Measurements from ENCODE around the gene FAT4.
A peak's percentile ranks its signal among the peaks of the same experiment; 100 is the strongest.

FAT4 gene

DNA sequence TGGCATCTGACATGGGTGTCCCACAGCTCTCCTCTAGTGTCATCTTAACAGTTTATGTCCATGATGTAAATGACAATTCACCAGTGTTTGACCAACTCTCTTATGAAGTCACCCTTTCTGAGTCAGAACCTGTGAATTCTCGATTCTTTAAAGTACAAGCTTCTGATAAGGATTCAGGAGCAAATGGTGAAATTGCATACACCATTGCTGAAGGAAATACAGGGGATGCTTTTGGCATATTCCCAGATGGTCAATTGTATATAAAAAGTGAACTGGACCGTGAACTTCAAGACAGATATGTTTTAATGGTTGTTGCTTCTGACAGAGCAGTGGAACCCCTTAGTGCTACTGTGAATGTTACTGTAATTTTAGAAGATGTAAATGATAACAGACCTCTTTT is 4.6 kb downstream of the FAT4 start:
- DNase-seq (ENCODE audit: extremely low spot score), result no peak
- CTCF ChIA-PET, result interaction anchor here (1.0 kb wide), 1 partner anchor 12 kb away, joined by 3 read pairs; no protein-coding TSS in a partner anchor
- POLR2A ChIA-PET, result no interaction called here
- TF ChIP-seq ARNT (IDR thresholded peaks at IDR 0.05), result no peak
- TF ChIP-seq L3MBTL2 (conservative IDR thresholded peaks at IDR 0.05), result no peak
- TF ChIP-seq TARDBP (IDR thresholded peaks at IDR 0.05), result no peak
- TF ChIP-seq SP1 (IDR thresholded peaks at IDR 0.05), result no peak
- no peak for TF ChIP-seq ELF4 (IDR thresholded peaks at IDR 0.05)
- TF ChIP-seq, protein P1, sequence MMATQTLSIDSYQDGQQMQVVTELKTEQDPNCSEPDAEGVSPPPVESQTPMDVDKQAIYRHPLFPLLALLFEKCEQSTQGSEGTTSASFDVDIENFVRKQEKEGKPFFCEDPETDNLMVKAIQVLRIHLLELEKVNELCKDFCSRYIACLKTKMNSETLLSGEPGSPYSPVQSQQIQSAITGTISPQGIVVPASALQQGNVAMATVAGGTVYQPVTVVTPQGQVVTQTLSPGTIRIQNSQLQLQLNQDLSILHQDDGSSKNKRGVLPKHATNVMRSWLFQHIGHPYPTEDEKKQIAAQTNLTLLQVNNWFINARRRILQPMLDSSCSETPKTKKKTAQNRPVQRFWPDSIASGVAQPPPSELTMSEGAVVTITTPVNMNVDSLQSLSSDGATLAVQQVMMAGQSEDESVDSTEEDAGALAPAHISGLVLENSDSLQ (IDR thresholded peaks at IDR 0.05), result no peak
- no peak for TF ChIP-seq SUZ12 (IDR thresholded peaks at IDR 0.05)
- TF ChIP-seq FOXM1 (IDR thresholded peaks at IDR 0.05; ENCODE audit: borderline replicate concordance), result no peak
- TF ChIP-seq HDGF (IDR thresholded peaks at IDR 0.05; ENCODE audit: borderline replicate concordance), result no peak
- TF ChIP-seq CTBP1 (IDR thresholded peaks at IDR 0.05; ENCODE audit: borderline replicate concordance), result no peak
- TF ChIP-seq ZNF384 (IDR thresholded peaks at IDR 0.05), result no peak
- TF ChIP-seq FOXK2 (IDR thresholded peaks at IDR 0.05), result no peak
- no peak for TF ChIP-seq NFRKB (IDR thresholded peaks at IDR 0.05)
- TF ChIP-seq LEF1 (IDR thresholded peaks at IDR 0.05; ENCODE audit: borderline replicate concordance), result no peak
- no peak for TF ChIP-seq BHLHE40 (IDR thresholded peaks at IDR 0.05; ENCODE audit: borderline replicate concordance)
- TF ChIP-seq FOXA1 (IDR thresholded peaks at IDR 0.05), result no peak

DNA sequence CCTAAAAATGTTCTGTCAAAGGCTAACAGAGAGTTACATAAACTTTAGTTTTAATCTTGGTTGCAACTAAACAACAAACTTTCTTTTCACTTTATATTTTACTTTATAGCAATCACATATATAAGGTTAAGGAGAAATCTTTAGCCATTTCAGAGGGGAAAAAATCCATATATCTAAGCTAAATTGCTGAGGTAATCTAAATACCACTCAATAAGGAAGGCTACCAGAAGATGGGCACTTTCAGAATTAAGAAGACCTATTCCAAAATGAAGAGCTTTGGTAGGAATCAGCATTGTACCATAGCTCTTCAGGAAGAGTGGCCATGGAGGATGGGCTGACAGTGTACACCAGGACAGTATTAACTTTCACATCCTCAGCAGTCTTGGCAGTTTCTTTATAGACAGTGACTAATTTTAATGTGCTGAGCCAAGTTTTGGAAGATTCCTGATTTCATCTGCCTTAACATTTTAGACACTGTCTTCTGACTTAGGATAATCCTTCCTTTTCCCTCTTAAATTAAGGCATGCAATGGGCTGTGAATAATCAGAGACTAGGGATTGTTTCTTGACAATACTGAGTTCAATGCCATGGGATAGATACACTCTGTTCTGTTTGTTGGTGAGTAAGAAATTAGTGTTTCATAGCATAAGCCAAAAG is 7.1 kb downstream of the FAT4 start:
- CTCF ChIA-PET, result no interaction called here
- TF ChIP-seq TARDBP (IDR thresholded peaks at IDR 0.05) (no peak), SP1 (IDR thresholded peaks at IDR 0.05) (no peak), BHLHE40 (IDR thresholded peaks at IDR 0.05; ENCODE audit: borderline replicate concordance) (no peak), ARNT (IDR thresholded peaks at IDR 0.05) (no peak), LEF1 (IDR thresholded peaks at IDR 0.05; ENCODE audit: borderline replicate concordance) (no peak), SUZ12 (IDR thresholded peaks at IDR 0.05) (no peak), CTBP1 (IDR thresholded peaks at IDR 0.05; ENCODE audit: borderline replicate concordance) (no peak), HDGF (IDR thresholded peaks at IDR 0.05; ENCODE audit: borderline replicate concordance) (no peak), FOXK2 (IDR thresholded peaks at IDR 0.05) (no peak), FOXA1 (IDR thresholded peaks at IDR 0.05) (no peak)
- TF ChIP-seq, protein P1 (IDR thresholded peaks at IDR 0.05), result no peak
- POLR2A ChIA-PET, result no interaction called here
- no peak for DNase-seq (ENCODE audit: extremely low spot score)

DNA sequence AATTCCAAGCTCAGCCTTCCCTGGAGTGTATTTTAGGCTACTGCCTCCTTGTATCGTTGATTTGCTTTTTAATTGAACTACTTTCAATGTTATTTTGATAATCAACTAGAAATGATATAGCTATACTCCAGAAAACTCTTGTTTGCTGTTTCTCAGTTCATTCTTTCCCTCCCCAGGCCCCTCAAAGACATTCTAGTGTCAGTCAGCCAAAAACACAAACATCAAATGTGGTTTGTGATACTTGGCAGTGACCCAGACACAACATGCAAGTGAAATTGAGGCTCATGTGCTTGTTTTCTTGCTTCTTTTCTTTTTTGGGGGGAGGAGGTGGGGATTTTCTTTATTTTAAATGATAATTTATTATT is 7.6 kb downstream of the FAT4 start:
- DNase-seq (ENCODE audit: extremely low spot score), result no peak
- POLR2A ChIA-PET, result no interaction called here
- TF ChIP-seq, protein P1 (IDR thresholded peaks at IDR 0.05), result peak; percentile 44
- TF ChIP-seq NFRKB (IDR thresholded peaks at IDR 0.05) (no peak), L3MBTL2 (conservative IDR thresholded peaks at IDR 0.05) (no peak)
- CTCF ChIA-PET, result no interaction called here

DNA sequence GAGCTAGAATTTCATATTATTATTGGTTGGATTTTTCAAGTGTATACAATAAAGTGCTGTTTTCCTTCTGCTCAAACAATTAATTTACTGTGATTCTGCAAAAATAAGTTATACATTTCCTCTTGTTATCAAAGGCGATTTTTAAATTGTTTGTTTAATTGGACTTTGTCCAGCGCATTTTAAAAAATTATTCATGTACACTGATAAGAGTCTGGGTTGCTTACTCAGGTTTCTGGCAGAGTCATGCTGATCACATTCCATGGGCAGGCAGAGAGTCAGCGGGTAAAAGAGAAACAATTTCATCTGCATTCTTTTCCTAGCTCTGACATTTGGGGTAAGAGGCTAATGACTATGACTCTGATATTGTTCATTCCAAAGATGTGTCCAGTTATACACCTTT is 8.9 kb downstream of the FAT4 start:
- TF ChIP-seq ARNT (IDR thresholded peaks at IDR 0.05) (no peak), SP1 (IDR thresholded peaks at IDR 0.05) (no peak)
- DNase-seq (ENCODE audit: extremely low spot score), result peak; percentile 27
- CTCF ChIA-PET, result no interaction called here
- POLR2A ChIA-PET, result no interaction called here

DNA sequence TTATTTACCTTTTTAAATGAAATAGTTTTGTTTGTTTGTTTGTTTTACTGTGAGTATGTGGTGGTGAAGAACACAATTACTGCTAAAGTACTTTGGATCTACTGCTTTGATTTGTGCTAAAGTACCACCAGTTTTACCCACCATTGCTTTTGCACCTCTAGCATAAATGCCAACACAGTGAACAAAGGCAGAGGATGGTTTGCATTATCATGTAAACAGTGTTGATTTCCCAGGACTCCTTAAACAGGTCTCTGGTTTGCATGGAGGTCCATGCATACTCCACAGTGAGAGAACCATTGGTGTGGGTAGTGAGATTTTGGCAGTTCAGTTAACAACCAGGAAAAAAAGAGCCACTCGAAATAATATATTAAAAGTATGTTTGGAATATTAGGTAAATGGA is 11.0 kb downstream of the FAT4 start:
- POLR2A ChIA-PET, result no interaction called here
- DNase-seq (ENCODE audit: extremely low spot score), result no peak
- CTCF ChIA-PET, result no interaction called here
- TF ChIP-seq LEF1 (IDR thresholded peaks at IDR 0.05; ENCODE audit: borderline replicate concordance) (no peak), CTBP1 (IDR thresholded peaks at IDR 0.05; ENCODE audit: borderline replicate concordance) (no peak), FOXM1 (IDR thresholded peaks at IDR 0.05; ENCODE audit: borderline replicate concordance) (no peak), BHLHE40 (IDR thresholded peaks at IDR 0.05; ENCODE audit: borderline replicate concordance) (no peak), FOXA1 (IDR thresholded peaks at IDR 0.05) (no peak), FOXK2 (IDR thresholded peaks at IDR 0.05) (no peak), SUZ12 (IDR thresholded peaks at IDR 0.05) (no peak), ELF4 (IDR thresholded peaks at IDR 0.05) (no peak), ZNF384 (IDR thresholded peaks at IDR 0.05) (no peak), HDGF (IDR thresholded peaks at IDR 0.05; ENCODE audit: borderline replicate concordance) (no peak), ARNT (IDR thresholded peaks at IDR 0.05) (no peak), L3MBTL2 (conservative IDR thresholded peaks at IDR 0.05) (no peak), NFRKB (IDR thresholded peaks at IDR 0.05) (no peak), SP1 (IDR thresholded peaks at IDR 0.05) (no peak), TARDBP (IDR thresholded peaks at IDR 0.05) (no peak)
- TF ChIP-seq, protein P1 (IDR thresholded peaks at IDR 0.05), result no peak

DNA sequence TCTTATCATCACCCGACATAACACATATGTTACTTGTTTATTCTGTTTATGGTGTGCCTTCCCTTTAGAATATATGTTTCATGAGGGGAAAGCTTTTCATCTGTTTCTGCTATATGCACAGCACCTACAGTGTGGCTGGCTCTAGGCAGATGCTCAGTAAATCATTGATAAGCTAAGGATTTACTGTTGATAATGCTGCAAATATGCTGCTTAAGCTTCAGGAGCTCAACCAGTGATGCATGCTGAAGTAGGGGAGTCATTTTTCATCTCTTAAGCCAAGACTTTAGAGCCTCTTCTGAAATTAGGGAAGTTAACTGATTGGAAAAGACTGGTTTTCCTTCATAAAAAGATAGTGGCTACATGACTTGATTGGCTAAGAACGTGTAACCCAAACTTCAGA is 16.4 kb downstream of the FAT4 start:
- no peak for DNase-seq (ENCODE audit: extremely low spot score)
- ChIA-PET CTCF (interaction anchor here (0.7 kb wide), 1 partner anchor 11 kb away, joined by 3 read pairs; no protein-coding TSS in a partner anchor), POLR2A (no interaction called here)
- TF ChIP-seq, protein P1 (IDR thresholded peaks at IDR 0.05), result no peak
- no peak for TF ChIP-seq ZNF384 (IDR thresholded peaks at IDR 0.05)
- TF ChIP-seq LEF1 (IDR thresholded peaks at IDR 0.05; ENCODE audit: borderline replicate concordance), result no peak
- TF ChIP-seq ARNT (IDR thresholded peaks at IDR 0.05), result no peak
- no peak for TF ChIP-seq L3MBTL2 (conservative IDR thresholded peaks at IDR 0.05)
- TF ChIP-seq SP1 (IDR thresholded peaks at IDR 0.05), result no peak
- TF ChIP-seq FOXM1 (IDR thresholded peaks at IDR 0.05; ENCODE audit: borderline replicate concordance), result no peak
- TF ChIP-seq NFRKB (IDR thresholded peaks at IDR 0.05), result no peak
- no peak for TF ChIP-seq TARDBP (IDR thresholded peaks at IDR 0.05)
- TF ChIP-seq FOXA1 (IDR thresholded peaks at IDR 0.05), result no peak
- no peak for TF ChIP-seq FOXK2 (IDR thresholded peaks at IDR 0.05)
- no peak for TF ChIP-seq ELF4 (IDR thresholded peaks at IDR 0.05)
- no peak for TF ChIP-seq SUZ12 (IDR thresholded peaks at IDR 0.05)
- TF ChIP-seq HDGF (IDR thresholded peaks at IDR 0.05; ENCODE audit: borderline replicate concordance), result no peak
- TF ChIP-seq CTBP1 (IDR thresholded peaks at IDR 0.05; ENCODE audit: borderline replicate concordance), result no peak
- no peak for TF ChIP-seq BHLHE40 (IDR thresholded peaks at IDR 0.05; ENCODE audit: borderline replicate concordance)

All from HEK293T (cell line).